MM.1S (cell line): ENCODE results near the gene E4F1.

Experiments
- EZH2 ChIP-seq: fragments of 300-600 bp; sonication (generic); optimal IDR thresholded peaks from 2 replicates; pipeline ENCODE3; 2017; ENCODE audit warnings: low read depth, mild to moderate bottlenecking, antibody characterized with exemption, low read length, mixed read lengths
- TF ChIP-seq, protein P1 (sequence below): fragments of 300-600 bp; sonication (generic); IDR thresholded peaks from 2 replicates; pipeline ENCODE4 v1.5.1; 2016; ENCODE audit warnings: antibody characterized with exemption, low read length, mixed read lengths

DNA sequence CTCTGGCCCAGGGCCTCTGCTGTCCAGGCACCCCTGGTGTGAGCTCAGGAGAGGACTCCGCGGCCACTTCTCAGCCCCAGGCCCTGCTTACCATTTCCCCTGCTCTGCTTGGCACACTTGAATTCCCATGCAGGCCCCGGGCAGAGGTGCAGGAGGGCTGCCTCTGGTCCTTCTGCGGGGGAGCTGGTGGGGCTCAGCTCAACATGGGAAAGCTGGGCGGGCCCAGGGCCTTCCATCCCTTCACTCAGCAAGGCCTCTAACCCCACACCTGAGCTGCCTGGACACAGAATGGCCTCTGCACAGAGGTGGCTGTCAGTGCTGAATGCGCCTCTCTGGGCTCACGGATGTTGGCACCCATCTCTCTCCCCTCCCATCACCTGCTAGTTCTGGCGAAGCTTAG is 57.1 kb downstream of the E4F1 start:
- TF ChIP-seq, protein P1, sequence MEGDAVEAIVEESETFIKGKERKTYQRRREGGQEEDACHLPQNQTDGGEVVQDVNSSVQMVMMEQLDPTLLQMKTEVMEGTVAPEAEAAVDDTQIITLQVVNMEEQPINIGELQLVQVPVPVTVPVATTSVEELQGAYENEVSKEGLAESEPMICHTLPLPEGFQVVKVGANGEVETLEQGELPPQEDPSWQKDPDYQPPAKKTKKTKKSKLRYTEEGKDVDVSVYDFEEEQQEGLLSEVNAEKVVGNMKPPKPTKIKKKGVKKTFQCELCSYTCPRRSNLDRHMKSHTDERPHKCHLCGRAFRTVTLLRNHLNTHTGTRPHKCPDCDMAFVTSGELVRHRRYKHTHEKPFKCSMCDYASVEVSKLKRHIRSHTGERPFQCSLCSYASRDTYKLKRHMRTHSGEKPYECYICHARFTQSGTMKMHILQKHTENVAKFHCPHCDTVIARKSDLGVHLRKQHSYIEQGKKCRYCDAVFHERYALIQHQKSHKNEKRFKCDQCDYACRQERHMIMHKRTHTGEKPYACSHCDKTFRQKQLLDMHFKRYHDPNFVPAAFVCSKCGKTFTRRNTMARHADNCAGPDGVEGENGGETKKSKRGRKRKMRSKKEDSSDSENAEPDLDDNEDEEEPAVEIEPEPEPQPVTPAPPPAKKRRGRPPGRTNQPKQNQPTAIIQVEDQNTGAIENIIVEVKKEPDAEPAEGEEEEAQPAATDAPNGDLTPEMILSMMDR = no peak
- no peak for TF ChIP-seq EZH2
